Activated T-cell treated with anti-CD3 and anti-CD28 coated beads for 1 hour (primary cell): ENCODE data around the gene CAMSAP3.
"Not testable (repeated sequence)": the region's sequence is repeated elsewhere in the genome, so short reads cannot be mapped to it uniquely, and the experiment has no call there.

Experiments
- DNase-seq: peaks from one replicate; pipeline ENCODE4 v3.0.0-alpha.2; 2020; ENCODE audit warnings: low read depth

Gene CAMSAP3

GRCh38 chr19:7633698-7634097 is 38.0 kb downstream of the CAMSAP3 start, which contains the start of gene PCP2:
Gene PCP2, minus strand, starts transcription at chr19:7633719. Its CDS starts 262 bp downstream, at chr19:7633457.
- DNase-seq: no peak

GRCh38 chr19:7635670-7636069 is 40.0 kb downstream of the CAMSAP3 start:
- no peak for DNase-seq

- no peak for DNase-seq
Measured at GRCh38 chr19:7636317-7636690, 40.6 kb downstream of the CAMSAP3 start.

- DNase-seq: peak; percentile 93
Measured at GRCh38 chr19:7636691-7637373, 41.2 kb downstream of the CAMSAP3 start, which contains the start of gene STXBP2. Gene STXBP2, plus strand, starts transcription at chr19:7637110. Its CDS starts 40 bp downstream, at chr19:7637150.

- DNase-seq: no peak
Measured at GRCh38 chr19:7637374-7638256, 42.0 kb downstream of the CAMSAP3 start.

- DNase-seq: no peak
Measured at GRCh38 chr19:7638802-7639465, 43.3 kb downstream of the CAMSAP3 start.

- DNase-seq: no peak
Measured at GRCh38 chr19:7639863-7640348, 44.2 kb downstream of the CAMSAP3 start.

- no peak for DNase-seq
Measured at GRCh38 chr19:7640803-7641202, 45.1 kb downstream of the CAMSAP3 start.

- DNase-seq: no peak
Measured at GRCh38 chr19:7641290-7642276, 45.9 kb downstream of the CAMSAP3 start.

GRCh38 chr19:7642295-7643030 is 46.8 kb downstream of the CAMSAP3 start:
- DNase-seq: no peak

- no peak for DNase-seq
Measured at GRCh38 chr19:7643031-7643415, 47.4 kb downstream of the CAMSAP3 start.

GRCh38 chr19:7643629-7644549 is 48.2 kb downstream of the CAMSAP3 start:
- not testable (repeated sequence) for DNase-seq

GRCh38 chr19:7644550-7644877 is 48.9 kb downstream of the CAMSAP3 start:
- no peak for DNase-seq

GRCh38 chr19:7645163-7645562 is 49.5 kb downstream of the CAMSAP3 start:
- DNase-seq: no peak

- no peak for DNase-seq
Measured at GRCh38 chr19:7645656-7646425, 50.2 kb downstream of the CAMSAP3 start.

GRCh38 chr19:7646426-7646700 is 50.7 kb downstream of the CAMSAP3 start:
- no peak for DNase-seq

GRCh38 chr19:7647156-7647555 is 51.5 kb downstream of the CAMSAP3 start:
- DNase-seq: no peak

- DNase-seq: no peak
Measured at GRCh38 chr19:7648265-7649014, 52.8 kb downstream of the CAMSAP3 start.
